GM19455 (cell line): ENCODE results near the gene RTN4RL1.

Experiments
- ATAC-seq: cut with Tn5 transposase; IDR thresholded peaks from one replicate; pipeline ENCODE4 v1.9.1; 2021; ENCODE audit not compliant: unreplicated experiment

Gene RTN4RL1

DNA sequence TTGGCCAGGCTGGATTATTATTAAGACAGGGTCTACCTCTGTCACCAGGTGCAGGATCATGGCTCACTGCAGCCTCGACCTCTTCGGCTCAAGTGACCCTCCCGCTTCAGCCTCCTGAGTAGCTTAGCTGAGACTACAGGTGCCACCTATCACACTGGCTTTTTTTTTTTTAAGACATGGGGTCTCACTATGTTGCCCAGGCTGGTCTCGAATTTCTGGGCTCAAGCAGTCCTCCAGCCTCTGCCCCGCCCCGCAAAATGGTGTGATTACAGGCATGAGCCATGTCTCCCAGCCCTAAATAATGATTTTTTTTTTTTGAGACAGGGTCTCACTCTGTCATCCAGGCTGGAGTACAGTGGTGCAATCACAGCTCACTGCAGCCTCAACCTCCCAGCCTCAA is 22.5 kb upstream of the RTN4RL1 start:
- ATAC-seq = no peak

DNA sequence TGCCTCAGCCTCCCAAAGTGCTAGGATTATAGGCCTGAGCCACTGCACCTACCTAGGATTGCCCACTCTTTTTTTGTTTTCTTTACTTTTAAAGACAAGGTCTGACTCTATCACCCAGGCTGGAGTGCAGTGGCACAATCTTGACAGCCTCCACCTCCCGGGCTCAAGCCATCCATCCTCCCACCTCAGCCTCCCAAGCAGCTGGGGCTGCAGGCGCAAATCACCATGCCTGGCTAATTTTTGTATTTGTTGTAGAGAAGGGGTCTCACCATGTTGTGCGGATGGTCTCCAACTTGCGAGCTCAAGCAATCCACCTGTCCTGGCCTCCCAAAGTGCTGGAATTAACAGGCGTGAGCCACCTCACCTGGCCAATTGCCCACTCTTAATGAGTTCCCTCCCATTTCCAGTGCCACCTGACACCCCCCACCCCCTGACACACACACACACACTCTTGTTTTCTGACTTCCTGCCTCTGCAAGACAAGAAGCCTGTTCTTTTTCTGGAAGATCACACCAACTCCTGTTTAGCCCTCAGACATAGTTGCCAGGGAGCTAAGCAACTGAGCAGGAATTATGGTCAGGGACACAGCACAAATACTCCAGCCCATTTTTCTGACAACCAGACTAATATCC is 19.2 kb upstream of the RTN4RL1 start:
- no peak for ATAC-seq

DNA sequence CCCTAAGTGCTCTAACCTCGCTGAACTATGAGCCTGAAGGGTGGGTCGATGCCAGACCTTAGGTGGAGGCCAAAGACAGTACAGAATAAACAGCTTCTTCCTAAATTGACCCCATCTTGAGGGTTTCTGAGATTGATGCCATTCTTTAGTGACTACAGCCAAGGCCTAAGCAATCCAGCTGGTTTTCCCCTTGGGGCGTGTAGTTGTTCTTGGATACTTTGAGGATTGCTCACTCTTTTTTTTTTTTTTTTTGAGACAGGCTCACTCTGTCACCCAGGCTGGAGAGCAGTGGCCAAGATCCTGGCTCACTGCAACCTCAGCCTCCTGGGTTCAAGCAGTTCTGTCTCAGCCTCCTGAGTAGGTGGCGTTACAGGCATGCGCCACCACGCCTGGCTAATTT is 18.7 kb upstream of the RTN4RL1 start:
- ATAC-seq = no peak

DNA sequence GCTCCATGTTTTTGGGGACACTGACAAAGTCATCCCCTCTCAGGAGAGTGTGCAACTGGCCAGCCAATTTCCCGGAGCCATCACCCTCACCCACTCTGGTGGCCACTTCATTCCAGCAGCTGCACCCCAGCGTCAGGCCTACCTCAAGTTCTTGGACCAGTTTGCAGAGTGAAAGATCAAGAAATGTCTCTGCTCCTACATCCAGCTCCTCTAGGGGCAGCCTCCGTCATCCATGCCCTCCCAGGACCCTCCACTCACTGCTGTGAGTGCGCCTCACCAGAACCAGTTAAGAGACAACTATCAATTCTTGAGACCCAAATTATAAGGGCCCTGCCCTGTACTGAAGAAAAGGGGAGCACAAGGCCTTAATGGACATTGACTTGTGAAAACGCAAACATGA is 17.8 kb upstream of the RTN4RL1 start:
- no peak for ATAC-seq

DNA sequence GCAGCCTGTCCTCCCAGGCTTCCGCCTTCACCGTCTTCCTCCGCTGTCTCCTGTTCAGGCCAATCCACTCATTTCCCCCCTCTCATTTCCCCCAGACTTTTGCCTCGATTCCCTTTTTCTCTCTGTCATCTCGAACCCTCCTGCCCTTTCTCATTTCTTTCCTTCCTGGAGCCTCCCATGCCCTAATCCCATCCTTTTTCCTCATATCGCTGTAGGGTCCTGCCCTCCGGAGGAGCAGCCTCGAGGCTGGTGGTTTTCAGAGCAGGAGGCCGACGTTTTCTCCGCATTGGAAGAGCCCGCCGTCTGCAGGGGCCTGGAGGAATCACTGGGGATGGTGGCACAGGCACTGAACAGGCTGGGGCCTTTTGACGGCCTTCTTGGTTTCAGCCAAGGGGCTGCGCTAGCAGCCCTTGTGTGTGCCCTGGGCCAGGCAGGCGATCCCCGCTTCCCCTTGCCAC is 17.3 kb upstream of the RTN4RL1 start:
- ATAC-seq = no peak

DNA sequence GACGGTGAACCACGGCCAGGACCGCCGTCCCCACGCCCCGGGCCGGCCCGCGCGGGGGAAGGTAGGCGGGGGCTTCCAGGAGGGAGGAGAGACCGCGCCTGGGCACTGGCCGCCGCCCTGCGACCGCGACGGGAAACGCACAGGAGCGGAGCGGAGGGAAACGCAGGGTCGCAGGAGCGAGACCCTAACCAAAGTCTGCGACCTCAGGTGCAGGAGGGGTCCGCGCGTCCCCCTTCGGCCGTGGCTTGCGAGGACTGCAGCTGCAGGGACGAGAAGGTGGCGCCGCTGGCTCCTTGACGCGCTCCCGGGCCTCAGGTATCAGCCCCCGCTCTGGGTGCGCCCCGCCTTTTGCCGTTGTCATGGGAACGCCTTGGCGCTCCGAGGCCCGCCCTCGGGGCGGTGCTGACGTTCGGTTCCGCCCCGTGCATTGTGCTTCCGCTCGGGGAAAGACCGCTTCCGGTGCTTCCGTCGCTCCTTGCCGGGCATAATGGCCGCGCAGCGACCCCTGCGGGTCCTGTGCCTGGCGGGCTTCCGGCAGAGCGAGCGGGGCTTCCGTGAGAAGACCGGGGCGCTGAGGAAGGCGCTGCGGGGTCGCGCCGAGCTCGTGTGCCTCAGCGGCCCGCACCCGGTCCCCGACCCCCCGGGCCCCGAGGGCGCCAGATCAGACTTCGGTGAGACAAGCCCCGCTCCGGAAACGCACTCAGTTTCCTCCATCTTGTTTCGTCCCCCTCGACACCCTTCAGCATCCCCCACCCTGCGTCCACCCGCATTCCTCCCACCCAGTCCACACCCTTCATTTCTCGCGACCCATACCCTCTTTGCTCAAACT is 16.6 kb upstream of the RTN4RL1 start, which contains the start of gene OVCA2:
OVCA2 (plus strand) TSS at position 462 of the 829 bp plus-strand sequence; CDS start at position 488, 26 bp downstream.
- peak; percentile 91 for ATAC-seq

DNA sequence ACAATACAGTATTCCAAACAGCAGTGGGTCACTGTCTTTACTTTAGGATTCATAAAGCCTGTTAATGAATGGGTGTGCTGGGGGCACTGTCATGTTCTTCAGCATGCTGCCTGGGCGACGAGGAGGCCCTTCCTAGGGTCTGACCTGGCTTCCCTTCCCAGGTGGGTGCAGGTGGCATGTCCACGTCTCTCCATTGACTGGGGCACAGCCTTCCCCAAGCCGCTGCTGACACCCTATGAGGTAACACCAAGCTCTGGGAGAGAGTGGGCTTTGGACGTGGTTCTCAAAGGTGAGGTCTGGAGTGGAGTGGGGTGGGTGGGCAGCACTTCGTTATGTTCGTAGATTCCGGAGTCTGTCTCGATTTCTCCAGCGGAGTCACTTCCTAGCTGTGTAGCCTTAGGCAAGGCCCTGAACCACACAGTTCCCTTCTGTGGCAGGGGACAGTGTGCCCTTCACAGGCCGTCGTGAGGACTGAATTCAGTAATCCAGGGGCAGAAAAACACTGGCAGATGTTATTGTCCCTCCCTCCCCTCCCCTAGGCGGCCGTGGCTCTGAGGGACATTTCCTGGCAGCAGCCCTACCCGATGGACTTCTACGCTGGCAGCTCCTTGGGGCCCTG is 15.9 kb upstream of the RTN4RL1 start:
- ATAC-seq = no peak

DNA sequence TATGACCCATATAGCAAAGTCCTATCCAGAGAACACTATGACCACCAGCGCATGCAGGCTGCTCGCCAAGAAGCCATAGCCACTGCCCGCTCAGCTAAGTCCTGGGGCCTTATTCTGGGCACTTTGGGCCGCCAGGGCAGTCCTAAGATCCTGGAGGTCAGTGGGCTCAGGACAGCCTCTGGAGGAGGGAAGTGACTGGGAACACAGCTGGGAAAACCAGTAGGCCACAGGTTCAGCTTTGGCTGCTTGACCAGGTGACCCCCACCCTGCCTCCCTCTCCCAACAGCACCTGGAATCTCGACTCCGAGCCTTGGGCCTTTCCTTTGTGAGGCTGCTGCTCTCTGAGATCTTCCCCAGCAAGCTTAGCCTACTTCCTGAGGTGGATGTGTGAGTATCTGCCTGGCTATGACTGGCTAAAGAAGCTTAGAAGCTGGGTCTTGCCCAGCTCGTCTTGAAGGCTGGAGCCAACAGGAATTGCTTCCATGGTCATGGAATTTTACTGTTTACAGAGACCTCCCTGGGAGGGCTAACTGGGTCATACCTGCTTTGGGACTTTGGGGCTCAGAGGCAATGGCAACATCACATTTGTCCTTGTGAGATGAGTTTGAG is 15.2 kb upstream of the RTN4RL1 start:
- ATAC-seq = no peak

DNA sequence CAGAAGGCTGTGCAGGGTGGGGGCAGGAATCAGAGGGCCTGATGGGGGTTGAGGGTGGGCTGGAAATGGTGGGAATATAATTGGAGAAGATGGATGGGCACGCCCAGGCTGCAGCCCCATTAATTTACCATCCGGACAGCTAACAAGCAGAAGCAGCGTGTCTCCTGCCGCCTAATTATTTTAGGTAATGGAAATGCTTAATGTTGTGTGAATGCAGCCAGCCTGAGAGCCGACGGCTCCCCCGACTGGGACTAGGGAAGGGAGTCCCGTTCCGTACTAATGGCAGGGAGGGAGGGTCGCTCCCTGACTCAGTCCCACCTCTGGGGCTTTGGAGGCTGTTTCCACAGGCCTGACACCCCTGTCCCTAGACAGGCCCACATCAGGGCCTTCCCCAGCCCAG is 12.0 kb upstream of the RTN4RL1 start:
- ATAC-seq = no peak

DNA sequence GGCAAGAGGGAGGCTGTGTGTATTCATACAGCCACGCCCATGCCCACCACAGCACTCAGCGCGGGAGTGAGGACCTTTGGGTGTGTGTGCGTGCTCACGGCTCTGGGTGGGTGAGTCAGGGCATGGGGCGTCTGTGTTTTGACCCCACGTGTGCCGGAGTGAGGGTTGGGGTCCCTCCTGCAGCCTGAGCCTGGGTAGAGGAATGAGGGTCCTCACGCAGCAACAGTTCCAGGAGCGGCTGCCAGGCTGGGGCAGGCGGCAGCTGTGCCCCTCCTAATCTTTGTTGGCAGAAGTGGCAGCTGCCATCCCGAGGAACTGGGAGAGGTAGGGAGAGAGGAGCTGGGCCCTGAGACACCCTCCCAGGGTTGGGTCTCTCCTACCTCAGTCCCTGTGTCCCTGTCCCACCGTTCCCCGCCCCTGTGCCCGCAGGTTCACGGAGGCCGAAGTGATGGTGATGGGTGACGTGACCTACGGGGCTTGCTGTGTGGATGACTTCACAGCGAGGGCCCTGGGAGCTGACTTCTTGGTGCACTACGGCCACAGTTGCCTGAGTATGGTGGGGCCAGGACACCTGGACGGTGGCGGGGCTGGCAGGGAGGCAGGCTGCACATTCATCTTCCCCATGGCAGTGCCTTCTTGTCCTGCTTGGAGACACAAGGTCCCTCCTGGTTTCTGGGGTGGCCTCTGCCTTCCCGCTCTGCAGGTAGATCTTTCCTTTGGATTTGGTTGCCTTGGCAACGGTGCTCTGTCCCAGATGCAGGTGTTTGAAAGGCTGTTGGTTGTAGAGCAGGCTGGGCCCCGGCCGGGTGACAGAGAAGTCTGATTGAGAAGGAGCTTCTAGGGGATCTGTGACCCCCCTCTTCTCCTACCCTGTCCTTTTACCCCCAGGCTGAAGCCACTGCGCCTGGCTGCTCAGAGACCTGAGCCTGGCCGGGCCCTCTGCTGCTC is 10.7 kb upstream of the RTN4RL1 start:
- ATAC-seq = no peak

DNA sequence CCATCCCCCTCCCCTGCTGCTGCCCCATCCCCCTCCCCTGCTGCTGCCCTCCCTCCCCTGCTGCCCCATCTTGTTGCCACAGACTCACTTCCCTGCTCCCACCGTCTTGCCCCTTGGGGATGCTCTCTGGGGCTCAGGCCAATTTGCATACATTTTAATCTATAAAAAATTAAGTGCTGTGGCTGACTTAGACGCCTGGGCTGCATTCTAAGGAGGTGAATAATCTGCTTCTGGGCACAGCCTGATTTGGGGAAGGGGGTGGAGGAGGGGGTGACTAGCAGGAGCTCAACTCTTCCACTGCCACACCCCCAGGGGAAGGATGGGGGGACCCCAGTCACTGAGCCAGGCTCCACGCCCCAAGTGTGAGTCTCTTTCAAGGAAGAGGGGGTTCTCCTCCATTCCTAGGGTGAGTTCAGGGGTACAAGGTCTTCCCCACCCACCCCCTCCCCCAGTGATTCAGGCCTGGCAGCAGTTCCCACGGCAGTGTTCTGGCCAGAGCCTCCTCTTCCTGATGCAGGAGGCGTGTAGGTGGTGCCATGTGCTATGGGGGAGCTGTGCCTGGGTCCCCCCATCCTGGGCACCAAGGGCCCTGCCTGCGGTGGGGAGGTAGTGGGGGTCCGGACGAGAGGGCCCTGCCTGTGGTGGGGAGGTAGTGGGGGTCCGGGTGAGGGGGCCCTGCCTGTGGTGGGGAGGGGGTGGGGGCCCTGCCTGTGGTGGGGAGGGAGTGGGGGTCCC is 9.8 kb upstream of the RTN4RL1 start:
- ATAC-seq = no peak

DNA sequence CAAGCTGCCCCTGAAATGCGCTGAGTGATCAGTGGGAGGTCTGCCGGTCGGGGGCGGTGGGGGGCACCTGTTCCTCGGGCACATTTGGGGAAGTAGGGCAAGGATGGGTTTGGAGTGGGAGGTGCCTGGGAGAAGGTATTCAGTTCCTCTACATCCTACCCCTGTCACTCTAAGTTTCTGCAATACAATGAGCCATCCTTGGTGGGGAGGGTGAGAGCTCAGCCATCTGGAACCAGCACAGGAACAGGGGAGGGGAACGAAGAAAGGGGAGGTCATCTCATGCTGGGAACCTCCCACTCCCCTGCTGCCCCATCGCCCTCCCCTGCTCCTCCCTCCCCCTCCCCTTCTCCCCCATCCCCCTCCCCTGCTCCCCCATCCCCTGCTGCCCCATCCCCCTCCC is 9.0 kb upstream of the RTN4RL1 start:
- no peak for ATAC-seq

DNA sequence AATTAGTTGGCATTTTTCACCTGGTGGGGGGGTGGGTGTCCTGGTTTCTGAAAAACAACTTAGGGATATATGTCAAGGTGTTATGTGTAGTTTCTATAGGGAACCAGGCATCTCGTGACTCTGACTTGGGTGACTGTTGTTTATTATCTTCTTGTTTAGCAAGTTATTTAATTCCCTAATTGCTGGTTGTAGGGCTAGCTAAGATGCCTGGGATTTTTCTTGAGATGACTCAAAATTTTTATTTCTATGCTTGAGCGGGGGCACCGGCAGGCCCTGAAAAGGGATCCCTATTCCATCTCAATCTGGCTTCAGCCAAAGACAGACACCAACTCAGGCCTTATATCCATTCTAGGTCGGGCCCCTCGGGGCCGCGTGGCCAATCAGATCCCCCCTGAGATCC is 8.0 kb upstream of the RTN4RL1 start:
- no peak for ATAC-seq

DNA sequence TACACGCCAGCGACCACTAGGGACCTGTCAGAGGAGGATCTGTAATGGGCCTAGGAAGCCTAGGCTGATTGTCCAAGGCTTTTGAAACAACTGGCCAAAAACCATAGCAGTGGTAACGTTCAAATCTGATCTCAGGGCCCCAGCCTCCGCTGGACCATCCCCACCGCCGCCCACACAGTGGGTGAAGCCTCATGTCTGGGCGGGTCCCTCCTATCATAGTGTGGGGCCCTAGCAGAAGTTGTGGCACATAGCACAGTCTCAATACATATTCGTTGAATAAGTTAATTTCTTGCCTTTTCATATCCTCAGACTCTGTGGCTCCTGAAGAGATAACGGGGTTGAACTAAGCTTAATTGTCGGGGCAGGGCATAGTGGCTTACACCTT is 5.6 kb upstream of the RTN4RL1 start:
- no peak for ATAC-seq

DNA sequence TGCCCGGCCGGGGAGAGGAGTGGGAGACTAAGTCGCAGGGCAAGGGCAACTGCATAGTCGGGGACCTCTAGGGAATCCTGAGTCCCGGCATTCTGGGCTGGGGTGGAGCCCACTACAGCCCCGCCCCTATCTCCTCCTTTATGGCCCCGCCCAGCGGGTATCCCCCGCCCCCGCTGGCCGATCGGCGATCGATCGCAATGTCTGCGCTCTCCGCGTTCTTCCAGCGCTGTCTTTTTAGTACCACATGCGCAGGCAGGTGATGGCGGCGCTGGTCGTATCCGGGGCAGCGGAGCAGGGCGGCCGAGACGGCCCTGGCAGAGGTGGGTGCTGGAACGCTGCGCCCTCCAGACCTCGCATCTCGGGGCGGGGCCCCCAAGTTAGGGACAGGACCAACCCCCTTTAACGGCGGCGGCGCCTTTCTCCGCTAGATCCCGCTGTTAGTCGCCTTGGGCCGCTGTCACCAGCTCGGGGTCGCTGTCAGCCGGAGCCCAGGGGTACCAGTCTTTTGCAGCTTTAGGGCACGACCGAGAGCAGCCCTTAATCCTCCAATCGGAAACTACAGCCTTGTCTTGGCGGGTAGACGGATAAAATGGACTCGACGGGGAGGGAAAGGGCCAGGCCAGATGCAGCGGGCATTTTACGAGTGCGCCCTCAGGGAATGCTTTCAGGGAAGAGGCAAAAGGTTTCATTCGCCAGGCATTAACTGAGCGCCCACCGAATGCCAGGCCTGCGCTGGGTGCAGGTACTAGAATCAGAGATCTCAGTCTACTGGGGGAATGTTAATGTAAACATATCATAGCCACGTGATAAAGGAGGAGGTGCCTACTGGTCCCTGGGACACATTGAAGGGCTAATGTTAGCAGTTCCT is 5.0 kb upstream of the RTN4RL1 start, which contains the start of gene DPH1:
DPH1 (plus strand) TSS at position 243 of the 868 bp plus-strand sequence; CDS start at position 260, 17 bp downstream.
- ATAC-seq = peak; percentile 68

DNA sequence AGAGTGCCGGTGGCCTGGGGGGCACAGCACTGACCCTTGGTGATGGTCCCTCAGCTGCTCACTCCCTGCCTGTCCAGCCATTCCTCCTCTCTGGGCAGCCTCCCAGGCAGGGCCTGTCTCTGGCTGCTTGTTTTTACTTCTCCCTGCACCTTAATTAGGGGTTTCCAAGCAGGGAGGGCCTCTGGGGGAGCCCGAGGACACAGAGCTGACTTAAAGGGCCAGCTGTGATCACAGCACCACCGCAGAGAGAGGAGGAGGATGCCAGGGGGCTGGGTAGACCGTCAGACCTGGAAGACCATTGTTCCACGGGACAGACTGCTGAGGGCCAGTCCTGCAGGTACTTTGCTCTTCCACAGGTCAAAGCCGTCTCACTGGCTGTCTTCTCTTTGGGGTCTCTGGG is 3.6 kb upstream of the RTN4RL1 start:
- no peak for ATAC-seq

DNA sequence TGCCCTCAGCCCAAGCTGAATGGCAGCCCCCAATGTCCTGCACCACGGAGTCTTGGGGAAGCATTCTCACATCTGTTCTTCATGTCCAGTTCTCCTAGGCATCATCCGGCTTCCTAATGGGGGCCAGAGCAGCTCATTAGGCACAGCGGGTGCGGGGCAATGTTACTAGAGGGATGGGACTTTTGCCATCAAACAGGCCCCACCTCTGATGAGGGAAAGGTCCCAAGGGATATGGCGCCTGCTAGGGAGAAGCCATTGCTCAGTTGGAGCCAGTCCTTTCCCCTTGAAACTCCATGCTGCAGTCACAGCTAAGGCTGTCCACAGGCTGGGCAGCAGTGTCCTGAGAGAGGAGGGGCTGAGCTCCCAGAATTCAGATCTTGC is 3.1 kb upstream of the RTN4RL1 start:
- ATAC-seq = no peak

DNA sequence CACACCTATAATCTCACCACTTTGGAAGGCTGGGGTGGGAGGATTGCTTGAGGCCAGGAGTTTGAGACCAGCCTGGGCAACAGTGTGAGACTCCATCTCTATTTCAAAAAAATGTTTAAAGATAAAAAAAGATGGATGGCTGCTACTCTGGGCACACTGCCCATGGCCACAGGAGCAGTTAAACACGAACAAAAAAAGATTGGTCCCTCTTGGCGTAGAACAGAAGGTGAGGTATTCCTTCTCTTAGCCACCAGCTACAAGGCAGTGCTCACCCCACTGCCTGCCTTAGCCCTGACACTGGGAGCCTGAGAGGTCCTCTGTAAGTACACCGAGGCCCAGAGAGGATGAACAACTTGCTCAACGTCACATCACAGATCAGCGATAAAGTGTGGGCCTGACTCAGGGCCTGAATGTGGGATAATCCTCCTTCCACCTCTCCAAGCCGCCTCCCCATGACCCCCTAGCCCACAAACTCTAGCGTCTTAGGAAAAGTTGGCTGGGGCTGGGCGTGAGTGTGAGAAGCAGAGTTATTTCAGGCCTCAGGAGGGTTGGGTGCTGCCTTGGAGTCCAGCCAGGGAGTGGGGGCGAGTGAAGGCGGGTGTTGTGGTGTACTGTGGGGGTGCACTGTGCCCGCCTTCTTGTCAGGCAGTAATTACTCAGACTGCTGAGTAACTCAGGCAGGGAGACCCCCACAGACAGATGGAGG is 2.5 kb upstream of the RTN4RL1 start:
- no peak for ATAC-seq
